HG03469 (cell line): ENCODE results near the gene C12orf56.
"Not testable (repeated sequence)": the region's sequence is repeated elsewhere in the genome, so short reads cannot be mapped to it uniquely, and the experiment has no call there.

ENCODE experiments used
- ATAC-seq: cut with Tn5 transposase; IDR thresholded peaks from one replicate; pipeline ENCODE4 v1.9.1; 2021; ENCODE audit warnings: mild to moderate bottlenecking, moderate library complexity, moderate number of reproducible peaks; ENCODE audit not compliant: unreplicated experiment

C12orf56 gene

DNA sequence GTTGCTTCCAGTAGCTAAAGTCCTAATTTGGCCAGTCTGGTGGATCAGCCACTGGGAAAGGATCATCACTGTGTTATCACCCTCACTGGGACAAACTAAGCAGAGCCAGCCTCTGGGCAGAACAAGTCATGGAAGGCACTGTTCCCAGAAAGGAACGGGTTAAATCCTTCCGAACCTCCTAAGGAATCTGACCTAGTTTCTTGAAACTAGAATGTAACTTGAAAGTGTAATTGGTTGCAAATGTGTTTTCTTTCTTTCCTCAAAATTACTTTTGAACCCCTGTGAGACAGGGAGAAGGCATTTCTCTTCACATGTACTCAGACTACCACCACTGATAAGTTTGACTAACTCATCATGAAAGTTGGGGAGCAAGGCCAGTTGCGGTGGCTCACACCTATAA lies 149.8 kb downstream of the C12orf56 start:
- no peak for ATAC-seq

DNA sequence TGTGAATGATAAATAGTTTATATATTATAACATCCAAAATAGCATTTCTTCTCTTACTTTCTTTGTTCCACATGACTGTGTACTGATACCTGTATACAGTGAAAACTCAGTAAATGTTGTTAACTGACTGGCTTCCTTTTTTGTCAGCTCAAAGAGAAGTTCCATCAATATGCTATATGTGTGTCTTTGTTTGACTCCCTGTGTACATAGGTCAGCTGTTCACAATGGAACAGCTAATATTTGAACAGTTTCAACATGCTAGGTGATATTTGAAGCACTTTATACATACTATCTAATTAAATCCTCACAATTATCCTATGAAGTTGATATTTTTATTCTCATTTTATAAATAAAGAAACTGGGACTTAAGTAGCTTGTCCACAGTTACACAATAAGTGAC lies 153.2 kb downstream of the C12orf56 start:
- ATAC-seq, result no peak

DNA sequence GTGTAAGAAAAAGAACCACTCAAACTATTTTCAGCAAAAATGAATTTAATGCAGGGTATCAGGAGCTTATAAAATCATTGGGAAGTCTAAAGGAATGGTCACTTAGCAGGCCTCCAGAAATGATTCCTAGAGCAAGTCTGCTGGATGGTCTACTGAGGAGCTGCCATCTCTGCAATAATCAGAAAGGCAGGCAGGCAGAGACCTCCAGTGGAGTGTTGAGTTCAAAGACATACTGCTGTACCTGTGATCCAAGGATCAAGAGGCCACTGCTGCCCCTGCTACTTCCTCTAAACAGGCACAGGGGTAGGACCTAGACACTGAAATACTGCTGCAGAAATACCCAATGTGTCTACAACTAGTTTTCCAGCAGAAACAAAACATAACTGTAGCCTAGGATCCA lies 154.0 kb downstream of the C12orf56 start:
- ATAC-seq, result no peak

DNA sequence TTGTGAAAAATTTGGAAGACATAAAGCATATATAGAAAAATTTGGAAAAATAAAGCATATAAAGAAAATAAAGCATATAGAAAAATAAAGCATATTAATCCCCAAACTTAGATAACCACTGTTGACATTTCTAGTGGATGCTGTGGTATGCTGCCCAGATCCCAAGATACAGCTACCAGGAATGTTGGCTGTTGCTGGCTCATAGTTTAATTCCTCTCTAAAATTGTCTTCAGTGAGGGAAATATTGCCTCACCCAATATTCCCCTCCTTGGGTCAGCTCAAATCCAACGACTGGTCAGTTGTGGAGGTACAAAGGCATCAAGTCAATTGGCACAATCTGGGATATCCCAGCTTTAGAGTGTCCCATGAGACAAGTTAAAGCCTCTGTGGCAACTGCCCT lies 158.4 kb downstream of the C12orf56 start:
- ATAC-seq, result no peak

DNA sequence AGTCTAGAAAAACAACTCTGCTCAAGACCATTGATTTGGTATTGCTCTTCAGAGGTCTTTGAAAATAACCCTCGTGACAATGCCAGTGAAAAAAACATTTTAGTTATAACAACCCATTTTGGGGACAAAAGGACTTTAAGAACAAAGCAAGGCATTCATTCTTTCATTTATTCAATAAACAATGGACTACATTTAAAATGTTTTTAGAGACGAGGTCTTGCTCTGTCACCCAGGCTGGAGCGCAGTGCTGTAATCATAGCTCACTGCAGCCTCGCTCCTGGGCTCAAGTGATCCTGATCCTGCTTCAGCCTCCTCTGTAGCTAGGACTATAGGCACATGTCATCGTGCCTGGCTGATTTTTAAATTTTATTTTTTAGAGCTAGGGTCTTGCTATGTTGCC lies 160.8 kb downstream of the C12orf56 start:
- no peak for ATAC-seq

DNA sequence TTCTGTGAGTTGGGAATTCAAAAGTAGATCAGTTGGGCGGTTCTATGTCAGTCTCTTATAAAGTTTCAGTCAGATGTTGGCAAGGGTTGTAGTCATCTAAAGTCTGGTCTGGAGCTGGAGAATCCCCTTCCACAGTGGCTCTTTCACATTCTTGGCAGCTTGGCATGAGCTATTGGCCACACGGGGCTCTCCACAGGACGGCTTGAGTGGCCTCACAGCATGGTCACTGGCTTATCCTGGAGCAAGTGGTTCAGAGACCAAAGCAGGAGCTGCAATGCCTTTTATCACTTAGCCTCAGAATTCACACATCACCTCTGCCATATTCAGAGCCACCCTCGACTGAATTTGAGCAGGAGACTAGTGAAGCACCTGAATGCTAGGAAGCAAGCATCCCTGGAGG lies 161.3 kb downstream of the C12orf56 start:
- no peak for ATAC-seq

DNA sequence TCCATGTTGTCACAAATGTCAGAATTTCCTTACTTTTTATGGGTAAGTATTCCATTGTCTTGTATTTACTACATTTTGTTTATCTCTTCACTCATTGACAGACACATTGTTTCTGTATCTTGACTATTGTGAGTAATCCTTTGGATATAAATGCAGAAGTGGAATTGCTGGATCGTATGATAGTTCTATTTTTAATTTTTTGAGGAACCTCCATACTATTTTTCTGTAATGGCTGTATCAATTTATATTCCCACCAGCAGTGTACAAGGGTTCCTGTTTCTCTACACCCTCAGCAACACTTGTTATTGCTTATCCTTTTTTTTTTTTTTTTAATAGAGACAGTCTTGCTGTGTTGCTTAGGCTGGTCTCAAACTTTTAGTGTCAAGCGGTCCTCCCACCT lies 164.9 kb downstream of the C12orf56 start:
- no peak for ATAC-seq

DNA sequence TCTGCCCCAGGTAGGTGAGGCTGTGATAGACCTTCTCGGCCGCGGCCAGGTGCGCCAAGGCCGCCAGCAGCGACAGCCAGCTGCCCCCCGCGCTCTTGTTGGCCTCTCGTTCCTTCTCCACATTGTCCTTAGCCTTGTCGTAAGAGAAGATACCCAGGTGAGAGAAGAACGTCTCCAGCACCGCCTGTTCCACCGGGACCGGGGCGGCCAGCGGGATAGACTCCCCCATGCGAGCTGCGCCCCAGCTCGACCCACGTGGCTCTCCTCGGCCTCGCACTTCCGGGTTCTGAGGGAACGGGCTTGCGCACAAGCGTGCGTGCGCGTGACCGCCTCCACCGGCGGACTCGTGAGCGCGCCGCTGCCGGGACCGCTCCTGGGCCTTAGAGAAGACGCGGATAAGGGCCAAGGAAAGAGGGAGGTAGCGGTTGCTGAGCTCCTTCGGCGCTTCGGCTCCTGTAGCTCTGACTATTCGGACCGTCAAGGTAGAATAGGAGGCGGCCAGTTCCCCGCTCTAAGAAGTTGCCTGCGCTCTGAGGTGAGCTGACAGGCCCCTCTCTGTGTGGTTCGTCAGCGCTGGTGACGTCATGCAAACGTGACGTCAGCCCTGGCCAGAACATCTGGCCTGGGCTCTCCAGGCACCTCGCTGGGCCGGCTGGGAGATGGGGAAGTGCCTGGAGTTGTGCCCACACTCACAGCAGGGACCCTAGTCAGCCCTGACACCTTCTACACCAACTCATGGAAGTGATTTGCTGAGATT lies 168.4 kb downstream of the C12orf56 start, which contains the start of gene KICS2:
Gene KICS2 (minus strand): TSS at position 288 of the 757 bp plus-strand sequence. CDS start 59 bp downstream, at position 229.
- peak; percentile 85 for ATAC-seq

DNA sequence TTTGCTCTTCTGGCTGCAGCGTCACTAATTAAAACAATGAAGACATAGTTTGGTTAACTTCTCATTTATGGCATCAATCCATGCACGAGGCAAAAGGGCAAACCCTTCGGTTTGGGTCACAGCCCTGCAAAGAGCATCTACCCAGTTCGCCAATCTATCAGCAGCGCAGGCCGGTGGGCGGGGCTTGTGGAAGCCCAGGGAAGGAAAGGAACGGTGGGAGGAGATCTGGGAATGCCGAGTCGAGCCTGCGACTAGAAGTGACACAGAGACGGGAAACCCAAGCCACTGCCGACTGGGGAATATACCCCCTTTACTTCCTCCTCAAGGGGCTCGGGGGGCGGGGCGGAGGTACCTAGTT lies 168.9 kb downstream of the C12orf56 start:
- ATAC-seq, result peak; percentile 24

DNA sequence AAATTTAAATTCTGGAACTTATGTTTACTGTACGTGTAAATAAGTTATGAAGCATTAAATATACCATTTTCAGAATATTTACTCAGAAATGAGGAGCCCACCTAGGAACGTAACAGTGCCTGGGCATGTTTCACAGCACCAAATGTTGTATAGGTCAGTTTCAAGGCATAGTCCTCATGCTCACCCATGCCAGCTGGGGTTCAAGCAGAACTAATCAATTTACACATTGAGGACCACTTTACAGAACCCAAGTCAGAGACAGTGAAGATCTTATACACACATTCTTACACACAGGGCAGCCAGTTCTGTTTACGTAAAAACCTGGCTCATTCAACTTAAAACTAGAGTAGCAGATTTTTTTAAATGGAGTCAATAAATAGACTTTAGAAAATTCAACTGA lies 170.5 kb downstream of the C12orf56 start:
- ATAC-seq, result no peak

DNA sequence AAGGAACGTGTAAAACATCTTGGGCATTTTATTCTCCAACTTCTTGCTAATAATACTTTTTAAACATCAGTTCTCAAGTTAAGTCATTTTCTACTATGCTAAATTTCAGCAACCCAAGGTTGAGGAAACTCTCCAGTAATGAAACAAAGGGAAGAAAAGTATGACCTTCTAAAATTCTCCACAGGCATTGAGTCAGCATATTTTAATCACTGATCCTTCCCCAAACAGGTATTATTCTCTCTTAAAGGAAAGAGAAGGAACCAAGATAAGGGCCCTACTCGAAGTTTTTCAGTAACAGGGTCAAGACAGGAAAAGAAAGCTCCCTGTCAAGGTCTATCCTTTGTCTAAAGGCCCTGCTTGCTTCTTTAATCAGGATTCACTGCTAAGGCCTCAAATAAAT lies 171.4 kb downstream of the C12orf56 start:
- ATAC-seq, result no peak

DNA sequence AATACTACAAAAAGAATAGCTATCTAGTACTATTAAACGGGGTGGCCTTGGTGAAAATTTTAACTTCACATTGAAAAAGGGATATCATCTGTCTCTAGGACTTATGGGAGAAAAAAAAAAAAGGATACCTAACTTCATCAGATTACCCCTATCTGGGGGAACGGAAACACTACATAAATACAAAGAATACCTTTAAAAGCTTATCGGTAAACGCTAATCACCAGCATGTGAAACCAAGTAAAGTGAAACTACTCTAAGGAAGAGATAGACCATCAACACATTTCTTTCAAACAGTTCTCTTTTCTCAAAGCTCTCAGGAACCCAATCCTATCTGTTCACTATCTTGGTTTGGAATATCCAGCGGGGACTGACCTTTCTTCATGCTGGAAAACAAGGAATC lies 172.0 kb downstream of the C12orf56 start:
- ATAC-seq, result no peak

DNA sequence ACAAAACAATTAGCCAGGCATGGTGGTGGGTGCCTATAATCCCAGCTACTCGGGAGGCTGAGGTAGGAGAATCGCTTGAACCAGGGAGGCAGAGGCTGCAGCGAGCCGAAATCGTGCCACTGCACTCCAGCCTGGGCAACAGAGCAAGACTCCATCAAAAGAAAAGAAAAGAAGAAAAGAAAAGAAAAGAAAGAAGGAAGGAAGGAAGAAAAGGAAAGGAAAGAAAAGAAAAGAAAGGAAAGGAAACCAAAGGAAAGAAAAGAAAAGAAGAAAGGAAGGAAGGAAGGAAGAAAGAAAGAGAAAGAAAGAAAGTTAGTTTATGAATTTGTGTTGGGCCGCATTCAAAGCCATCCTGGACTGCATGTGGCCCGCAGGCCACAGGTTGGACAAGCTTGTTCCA lies 172.9 kb downstream of the C12orf56 start:
- not testable (repeated sequence) for ATAC-seq

DNA sequence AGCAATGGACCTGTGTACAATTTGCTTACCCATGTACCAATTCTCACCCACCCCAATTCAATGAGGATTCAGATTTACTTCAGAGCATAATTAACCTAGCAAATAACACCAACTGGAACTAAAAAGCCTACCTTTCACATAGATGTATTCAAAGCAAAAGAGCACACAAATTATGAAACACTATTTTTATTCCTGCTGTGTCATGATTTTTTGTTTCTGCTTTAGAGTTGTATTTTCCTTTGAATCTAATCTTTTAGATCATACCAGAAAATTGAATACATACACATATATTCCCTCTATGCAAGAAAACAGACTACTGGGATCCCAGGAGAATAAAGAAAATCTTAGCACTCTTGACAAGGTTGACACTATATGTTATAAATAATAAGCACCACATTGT lies 174.3 kb downstream of the C12orf56 start:
- no peak for ATAC-seq
